ENCODE measurements around the gene MACO1. TPM values are rescaled to one million over a fixed set of nuclear protein-coding genes. Genes with fewer than 3 reads are reported as not detected.
A peak's percentile ranks its signal among the peaks of the same experiment; 100 is the strongest.
"Not testable (repeated sequence)": the region's sequence is repeated elsewhere in the genome, so short reads cannot be mapped to it uniquely, and the experiment has no call there.

Gene MACO1
- total RNA-seq, 1 experiment from 2014 or later: 12.4 TPM

DNA sequence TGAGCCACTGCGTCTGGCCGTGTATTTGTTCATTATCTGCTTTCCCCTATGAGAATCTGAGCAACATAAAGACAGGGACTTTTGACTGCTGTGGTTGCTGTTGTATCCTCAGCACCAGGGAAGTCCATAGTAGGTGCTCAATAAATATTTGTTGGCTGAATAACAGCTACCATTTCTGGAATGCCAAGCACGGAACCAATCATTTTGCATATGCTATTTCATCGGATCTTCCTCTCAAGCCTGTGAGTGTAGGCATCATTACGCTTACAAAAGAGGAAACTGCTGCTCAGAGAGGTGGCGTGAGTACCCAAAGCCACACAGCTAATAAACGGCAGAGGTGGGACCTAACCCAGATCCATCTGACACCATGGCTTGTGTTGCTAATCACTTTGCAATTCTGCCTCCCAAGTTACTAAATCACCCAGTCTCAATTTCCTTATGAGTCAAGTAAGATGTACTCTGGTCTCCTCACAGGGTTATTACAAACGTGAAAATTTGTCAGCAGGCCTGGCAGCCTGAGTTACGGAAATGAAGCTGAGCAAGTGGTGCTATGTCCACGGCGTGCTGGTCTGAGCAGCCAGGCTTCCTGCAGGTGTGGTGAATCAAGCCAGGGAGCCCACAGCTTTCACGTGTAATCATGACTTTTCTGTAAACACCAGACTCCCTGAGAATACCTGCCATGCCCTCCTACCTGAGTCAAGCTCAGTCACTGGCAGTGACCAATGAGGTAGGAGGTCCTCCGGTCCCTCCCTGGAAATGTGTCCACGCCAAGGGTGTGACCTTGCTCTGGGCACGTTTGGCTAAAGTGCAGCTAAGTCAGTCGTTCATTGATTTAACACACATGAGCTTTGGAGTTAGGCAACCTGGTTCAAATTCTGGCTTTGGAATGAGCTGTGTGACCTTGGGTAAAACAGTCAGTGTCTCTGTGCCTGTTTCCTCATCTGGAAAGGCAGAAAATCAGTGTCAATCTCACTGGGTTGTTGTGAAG is 5.3 kb upstream of the MACO1 start:
- DNase-seq (ENCODE audit: low spot score): no peak

DNA sequence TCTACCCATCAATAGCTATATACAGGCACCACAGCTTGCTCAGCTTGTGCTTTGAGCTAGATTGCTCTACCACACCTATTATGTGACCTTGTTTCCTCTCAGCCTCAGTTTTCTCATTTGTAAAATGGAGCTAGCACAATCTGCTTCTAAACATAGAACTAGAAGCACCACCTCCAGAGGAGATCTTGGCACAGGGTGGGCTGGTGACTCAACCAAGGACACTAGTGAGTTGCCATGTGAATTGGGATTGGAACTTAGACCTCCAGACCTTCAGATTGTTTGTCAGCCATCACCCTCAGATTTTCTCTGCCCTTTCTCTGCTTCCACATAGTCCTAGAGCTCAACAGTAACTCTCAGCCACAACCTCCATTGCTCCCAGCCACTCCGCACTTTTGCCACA is 3.0 kb upstream of the MACO1 start:
- DNase-seq (ENCODE audit: low spot score): no peak

DNA sequence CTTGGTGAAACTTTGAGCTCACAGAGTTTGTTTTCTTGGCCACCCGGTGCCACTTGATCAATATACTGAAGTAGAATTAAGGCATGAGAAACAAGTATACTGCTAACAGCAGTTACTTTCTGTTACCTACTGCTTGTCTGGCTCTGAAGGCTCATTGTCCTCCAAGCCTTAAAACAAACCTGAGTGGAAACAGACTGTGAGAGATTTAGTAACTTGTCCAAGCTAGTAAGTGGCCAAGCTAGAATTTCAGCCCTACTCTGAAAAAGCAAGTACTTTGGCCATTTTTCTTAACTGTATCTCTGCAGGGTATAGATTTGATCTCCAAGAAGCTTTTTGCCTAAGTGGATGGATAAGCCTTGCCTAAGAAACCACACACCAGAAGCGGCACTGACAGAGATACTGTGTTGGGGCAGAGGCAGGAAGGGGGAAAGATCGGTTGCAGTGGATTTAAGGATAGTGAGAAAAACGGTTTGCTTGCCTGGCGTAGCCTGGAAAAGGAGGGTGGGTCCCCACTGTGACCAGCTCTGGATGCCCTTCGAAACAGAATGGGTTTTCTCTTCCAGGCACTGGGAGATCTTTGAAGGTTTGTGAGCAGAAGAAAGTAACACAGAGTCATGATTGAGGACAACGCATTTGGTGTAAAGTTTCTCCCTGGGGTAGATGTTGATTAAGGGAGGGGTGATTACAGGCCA is 2.1 kb upstream of the MACO1 start:
- no peak for DNase-seq (ENCODE audit: low spot score)

DNA sequence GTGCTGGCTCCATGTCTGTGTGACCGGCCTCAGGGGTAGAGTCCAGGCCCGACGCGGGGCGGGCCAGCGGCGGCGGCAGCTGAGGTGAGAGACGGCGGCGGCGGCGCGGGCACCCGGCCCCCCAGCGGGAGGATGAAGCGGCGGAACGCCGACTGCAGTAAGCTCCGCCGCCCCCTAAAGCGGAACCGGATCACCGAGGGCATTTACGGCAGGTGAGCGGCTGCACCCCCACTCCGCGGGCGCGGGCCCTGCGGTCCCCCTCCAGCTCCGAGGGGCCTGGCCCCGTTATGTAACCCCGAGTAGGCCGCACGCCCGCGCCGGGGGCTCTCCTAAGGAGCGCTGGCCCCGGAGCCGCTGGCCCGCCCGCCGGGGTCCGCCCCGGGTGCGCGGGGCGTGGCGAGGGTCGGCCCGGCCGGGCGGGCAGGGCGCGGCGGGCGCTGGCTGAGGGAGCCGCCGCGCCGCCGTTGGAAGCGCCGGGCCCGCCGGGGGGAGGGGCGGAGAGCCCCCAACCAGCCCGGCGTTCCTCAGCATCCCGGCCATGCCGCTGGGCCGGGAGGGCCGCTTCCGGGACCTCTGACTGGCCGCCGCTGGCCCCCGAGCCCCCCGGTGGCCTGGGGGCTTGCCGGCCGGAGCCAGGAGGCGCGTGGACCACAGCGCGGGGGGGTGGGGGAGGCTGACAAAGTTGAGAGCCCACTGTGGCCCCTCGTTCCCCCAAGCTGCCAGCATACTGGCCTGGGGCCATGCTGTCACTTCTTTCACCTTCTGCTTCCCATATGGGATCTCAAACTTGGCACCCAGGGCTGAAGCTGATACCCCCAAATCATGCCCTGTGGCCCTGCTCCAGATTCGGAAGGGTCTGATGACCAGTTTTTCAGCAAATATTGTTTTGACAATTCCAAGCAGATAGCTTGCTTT is 527 bp downstream of the MACO1 start:
- no peak for DNase-seq (ENCODE audit: low spot score)

DNA sequence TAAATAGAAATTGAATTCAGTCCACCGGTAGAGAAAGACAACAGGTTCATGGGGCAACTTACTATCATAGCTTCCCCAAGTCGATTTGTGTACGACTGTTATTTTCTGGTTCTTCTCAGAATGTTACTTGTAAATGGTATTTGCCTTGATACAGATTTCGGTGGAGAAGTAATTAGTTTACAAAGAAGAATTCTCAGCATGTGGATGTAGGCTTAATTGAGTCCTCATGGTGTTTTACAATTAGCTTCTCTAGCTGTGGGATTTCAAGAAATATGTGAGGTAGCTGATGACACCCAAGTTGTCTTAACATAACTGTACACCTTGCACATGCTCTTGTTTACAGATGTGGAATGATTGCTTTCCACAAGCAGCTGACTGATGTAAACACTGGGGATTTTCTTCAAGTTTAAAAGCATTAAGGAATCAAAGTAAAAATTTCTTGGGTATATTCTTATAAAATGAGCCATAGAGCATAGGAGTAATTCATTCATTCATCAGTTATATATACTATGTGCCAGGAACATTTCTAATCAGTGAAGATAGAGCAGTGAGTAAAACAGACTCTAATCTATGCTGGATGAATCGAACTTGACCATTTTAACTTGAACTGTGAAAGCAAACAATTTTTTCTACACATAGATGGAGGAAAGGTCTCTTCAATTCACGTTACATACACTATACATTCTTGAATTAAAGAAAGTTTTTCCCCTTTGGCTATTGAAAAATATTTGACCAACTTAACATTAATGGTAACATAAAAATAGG is 1.4 kb downstream of the MACO1 start:
- DNase-seq (ENCODE audit: low spot score): no peak

DNA sequence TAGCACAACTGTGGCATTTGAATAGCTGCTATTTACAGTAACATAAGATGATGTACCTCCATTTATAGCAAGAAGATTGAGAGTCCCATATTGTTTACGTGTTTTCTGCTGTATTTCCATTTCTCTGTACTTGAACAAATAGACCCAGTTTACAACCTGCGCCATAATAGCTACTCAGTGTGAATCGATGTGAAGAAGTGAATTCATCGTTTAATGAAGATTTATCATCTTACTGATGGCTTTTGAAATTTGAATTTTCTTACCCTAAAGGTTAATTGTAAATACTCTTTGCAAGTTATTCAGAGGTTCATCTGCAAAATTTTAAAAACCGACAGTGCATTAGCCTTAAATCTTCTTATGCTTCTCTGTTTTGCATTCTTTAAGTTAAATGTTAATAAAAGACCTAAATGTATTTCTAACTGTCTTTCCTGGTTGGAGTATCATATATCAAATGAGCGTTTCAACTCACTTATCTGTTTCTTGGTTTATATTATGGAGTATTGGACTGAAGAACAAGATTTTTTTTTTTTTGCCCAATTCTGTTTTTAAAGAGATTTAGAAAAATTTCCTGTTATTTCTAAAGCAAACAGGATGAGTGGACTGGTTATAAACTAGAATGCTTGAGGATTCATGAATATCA is 2.2 kb downstream of the MACO1 start:
- no peak for DNase-seq (ENCODE audit: low spot score)

DNA sequence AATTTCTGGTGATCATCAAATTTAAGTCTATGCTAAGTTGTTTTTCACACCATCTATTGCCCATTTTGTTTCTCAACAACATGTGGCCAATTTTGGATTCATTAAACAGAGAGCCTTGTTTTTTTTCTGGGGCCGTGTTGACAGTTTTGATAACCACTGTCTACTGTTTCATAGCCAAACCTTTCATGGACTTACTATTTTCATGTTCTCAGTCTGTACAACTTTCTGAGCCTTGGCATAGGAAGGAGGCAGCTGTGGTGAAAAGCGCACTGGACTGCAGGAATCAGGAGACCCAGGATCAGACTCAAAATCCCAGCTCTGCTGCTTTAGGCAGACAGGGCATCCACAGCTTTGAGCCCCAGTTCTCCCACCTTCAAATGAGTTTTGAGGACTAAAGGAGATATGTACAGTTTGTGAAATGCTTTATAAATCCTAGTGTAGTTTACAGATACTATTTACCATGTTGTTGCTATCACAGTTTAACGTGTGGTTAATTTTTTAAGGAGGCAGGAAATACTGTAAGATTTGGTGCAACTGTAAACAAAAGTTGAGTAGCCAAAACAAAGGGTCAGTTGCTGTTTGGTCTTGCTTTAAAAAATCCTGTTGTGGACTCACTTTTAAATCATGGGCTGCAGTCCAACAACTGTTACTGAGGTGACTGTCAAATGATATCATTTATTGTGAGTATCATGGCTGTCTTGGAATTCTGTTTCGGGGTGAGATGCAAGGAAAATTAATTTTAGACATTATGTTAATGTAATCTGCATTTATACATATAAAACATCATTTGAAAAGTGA is 2.9 kb downstream of the MACO1 start:
- no peak for DNase-seq (ENCODE audit: low spot score)

DNA sequence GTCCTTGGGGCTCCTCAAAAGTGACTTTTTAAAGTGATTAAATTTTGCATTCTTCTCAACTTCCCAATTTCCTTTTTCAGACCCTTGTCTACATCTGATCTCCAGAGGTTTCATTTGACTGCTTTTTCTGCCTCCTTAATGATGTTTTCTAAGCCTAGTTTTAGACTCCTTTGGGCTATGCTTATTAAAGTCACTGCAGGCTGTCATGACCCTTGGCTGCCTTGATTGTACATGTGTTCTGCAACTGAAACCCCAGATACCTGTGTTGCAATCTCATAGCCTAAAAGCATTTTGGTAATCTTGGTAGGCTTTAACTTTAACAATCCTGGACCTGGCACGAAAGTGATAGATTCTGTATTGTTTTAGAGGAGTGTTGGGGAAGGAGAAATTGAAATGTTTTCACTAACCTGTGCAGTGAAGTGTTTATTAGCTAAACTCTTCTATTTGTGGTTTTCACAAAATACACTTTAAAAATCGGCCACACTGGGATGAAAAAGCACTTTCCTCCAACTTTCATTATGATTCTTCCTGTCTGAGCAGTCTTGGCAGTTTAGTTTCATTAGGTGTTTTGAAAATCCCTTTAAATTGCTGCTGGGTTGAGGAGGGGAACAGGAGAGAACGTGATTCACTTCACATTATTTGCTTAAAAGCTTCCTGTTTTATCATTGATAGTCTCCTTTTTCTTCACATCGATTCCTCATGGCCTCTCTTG is 4.9 kb downstream of the MACO1 start:
- DNase-seq (ENCODE audit: low spot score): no peak

DNA sequence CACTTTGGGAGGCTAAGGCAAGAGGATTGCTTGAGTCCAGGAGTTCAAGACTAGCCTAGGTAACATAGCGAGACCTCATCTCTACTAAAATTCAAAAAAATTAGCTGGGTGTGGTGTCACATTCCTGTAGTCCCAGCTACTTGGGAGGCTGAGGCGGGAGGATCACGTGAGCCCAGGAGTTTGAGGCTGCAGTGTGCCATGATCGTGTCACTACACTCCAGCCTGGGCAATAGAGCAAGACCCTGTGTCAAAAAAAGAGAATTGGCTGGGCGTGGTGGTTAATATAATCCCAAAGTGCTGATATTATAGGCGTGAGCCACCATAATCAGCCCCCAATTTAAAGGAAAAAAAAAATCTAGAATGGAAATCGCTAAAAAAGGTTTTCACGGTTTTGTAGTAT is 7.0 kb downstream of the MACO1 start:
- DNase-seq (ENCODE audit: low spot score): no peak

DNA sequence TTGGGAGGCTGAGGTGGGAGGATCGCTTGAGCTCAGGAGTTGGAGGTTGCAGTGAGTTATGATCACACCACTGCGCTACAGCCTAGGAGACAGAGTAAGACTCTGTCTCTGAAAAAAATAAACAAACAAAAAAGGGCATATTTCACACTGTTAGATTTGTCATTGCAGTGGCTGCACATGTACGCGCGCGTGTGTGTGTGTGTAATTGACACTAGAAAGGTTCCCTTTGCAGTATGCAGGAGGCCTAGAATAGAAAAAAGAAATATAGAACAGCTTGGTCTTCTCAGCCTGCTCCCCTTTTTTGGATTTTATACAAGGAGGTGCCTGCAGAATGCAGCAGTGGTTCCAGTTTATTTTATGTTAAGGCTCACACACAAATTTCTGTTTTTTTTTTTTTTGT is 8.6 kb downstream of the MACO1 start:
- DNase-seq (ENCODE audit: low spot score): no peak

DNA sequence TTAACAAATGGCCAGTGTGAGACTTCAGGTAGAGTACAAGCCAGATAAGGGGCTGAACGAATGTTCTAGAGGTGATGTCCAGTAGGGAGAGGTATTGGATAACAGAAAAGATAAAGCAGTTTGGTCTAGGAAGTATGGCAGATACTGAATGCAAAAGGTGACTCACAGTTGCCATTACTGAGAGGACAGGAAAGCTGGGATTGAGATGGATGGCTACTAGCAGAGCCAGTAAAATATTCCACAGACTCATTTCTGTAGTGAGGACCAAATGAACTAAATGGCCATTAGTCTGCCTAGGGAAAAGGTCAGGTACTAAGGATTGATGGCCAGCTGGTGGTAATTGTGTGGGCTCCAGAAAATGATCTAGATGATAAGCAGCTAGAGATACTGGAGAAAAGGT is 11.5 kb downstream of the MACO1 start:
- peak; percentile 33 for DNase-seq (ENCODE audit: low spot score)

DNA sequence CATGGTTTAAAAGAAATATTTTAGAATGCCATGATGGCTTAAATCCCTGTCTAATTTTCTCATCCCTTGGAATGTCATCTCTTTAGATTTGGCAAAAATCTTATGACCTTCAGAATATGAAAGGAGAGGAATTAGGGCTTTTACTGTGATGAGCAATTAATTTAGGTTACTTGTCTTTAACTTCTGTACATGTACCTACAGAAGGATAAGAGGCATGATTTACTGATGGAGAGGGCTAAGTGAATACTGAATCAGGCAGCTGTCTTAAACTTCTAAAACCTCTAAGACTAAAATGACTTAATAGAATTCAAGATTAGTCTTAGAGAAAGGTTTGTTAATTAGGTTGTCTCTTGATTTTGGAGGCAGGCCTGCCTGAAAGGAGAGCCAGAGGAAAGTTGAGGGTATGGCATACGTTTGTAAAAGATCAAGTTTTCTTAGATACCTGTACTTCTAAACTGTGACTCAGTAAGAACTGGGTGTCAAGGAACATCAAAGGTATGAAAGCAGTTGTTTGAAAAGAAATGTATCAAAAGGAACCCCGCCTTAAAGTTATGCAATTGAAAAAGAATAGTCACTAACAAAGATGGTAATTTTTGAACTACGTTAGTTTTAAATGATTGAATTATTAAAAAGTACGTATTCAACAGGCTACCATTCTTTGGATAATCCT is 12.5 kb downstream of the MACO1 start:
- no peak for DNase-seq (ENCODE audit: low spot score)

DNA sequence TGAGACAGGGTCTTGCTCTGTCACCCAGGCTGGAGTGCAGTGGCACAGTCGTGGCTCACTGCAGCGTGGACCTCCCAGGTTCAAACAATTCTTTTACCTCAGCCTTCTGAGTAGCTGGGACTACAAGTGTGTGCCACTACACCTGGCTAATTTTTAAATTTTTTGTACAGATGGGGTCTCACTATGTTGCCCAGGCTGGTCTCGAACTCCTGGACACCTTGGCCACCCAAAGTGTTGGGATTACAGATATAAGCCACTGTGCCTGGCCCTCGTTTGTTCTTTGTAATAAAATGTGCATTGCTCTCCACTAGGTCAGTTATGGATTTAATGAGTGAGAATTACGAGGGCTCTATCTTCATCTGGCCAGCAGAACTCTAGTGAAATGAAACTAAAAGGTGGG is 13.9 kb downstream of the MACO1 start:
- DNase-seq (ENCODE audit: low spot score): not testable (repeated sequence)

DNA sequence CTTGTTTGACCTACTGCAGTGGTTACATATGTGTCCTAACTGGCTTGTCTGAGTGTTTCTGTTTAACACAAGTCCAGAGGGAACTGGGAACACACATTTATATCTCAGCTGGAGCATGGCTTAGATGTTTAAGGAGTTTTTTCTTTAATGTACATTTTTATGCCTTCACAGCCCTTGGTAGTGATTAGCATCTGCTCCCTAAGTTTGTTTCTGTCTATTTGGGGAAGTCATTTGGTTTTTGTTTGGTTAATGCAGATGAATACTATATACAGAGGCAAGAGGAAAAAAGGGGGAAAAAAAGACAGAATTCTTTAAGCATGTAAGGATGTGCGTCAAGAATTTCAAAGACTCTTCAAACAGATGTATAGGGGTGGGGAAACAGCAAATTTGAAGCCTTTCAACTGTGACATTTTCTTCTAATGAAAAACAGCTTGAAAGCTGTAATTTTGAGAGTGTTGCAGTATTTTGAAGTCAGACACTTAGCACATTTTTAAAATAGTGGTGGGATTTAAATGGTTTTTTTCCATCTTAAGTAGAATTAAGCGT is 15.4 kb downstream of the MACO1 start:
- no peak for DNase-seq (ENCODE audit: low spot score)

DNA sequence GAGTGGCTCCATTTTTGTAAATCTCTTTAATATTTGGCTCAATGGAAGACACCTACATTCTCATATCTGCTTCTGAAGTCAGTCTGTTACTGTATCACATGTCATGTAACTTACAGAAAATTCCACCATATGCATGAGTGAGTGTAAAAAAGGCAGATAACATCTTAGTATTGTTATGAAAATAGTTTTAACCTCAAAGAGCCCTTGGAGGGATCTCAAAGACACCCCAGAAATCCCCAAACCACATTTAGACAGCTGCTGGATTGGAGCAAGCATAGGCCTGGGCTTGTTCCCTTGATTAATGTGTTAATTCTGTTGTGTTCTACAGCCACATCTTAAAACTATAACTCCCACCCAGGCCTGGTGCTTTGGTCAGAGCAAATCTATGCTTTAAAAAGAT is 16.9 kb downstream of the MACO1 start:
- no peak for DNase-seq (ENCODE audit: low spot score)

DNA sequence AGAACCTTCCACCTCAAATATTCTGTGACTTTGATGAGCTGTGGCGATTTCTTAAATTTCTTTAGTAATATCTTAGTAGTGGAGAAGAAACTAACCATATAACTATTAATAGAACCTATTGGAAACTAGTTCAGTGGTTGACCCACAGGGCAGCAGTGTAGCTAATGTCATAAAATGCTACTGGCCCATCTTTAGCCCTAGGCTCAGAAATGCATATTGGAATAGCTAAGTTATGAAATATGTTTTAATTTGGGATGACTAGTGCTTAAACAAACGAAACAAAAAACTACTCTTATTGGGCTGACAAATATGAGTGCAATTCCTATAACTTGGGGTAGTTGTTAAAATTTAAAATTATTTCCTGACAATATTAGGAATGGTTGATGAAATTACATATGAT is 20.2 kb downstream of the MACO1 start:
- DNase-seq (ENCODE audit: low spot score): no peak

DNA sequence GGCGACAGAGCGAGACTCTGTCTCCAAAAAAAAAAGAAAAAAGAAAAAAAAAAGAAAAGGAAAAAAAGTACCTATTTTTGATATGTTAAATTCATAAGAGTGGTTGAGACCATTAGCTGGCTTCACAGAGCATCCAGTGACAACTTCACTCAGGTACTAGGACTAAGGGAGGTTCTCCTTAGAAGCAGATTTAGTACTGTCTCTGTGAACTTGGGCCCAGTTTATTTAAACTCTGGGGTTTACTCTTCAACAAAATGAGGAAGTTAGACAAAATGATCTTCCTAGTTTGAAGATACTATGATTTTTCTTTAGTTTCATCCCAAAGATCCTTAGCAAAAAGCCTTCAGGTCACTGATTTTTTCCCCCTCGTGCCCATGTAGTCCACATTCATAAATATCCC is 21.2 kb downstream of the MACO1 start:
- DNase-seq (ENCODE audit: low spot score): no peak

DNA sequence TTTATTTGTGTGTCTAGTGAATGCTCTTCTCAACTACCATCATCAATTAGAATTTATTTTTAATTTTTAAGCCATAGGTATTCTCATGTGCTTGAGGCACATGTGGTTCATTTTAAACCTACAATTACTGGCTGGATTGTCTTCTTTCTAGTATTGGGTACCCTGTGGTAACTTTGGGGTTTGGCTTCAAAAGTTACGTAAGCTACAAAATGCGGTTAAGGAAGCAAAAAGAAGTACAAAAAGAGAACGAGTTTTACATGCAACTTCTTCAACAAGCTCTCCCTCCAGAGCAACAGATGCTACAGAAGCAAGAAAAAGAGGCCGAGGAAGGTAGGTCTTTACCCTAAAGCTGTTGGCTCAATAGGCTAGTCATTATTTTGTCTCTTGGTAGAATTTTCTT is 25.8 kb downstream of the MACO1 start:
- DNase-seq (ENCODE audit: low spot score): no peak

All from A172 (cell line).